ENCODE results near the gene CUL1. TPM values are rescaled to one million over a fixed set of nuclear protein-coding genes. Genes with fewer than 3 reads are reported as not detected.

CUL1 gene
- total and polyA plus RNA-seq, 2 donors (not counting 3 experiments of a cell fraction or from before 2014, with no cell fraction given) = 25.7 to 50.2 TPM

- intact Hi-C loops (cut with micrococcal nuclease) (no loop called here), dilution Hi-C loops (cut with MboI; ENCODE audit: extremely low pct_ligation_motif_present, low sequenced_read_pairs) (no loop called here)
- Histone ChIP-seq H3K27ac (ENCODE audit: insufficient read depth, low read depth, low read length) (no peak overlapping the region), H3K9me3 (replicated peaks; ENCODE audit: control insufficient read depth, insufficient read depth, low read length) (no peaks in the 10 kb centered on the region), H2AFZ (ENCODE audit: low read depth, low read length) (no peak overlapping the region), H3K4me2 (ENCODE audit: insufficient read depth, low read length) (no peak overlapping the region), H3K4me1 (ENCODE audit: control insufficient read depth, extremely low read depth, insufficient read depth, low read length) (no peaks in the 10 kb centered on the region), H3K9me1 (replicated peaks; ENCODE audit: control insufficient read depth, extremely low read depth, insufficient read depth, low read length) (no peaks in the 10 kb centered on the region), H3K79me2 (ENCODE audit: control insufficient read depth, insufficient read depth, low read length) (peaks cover 21% of the 10 kb centered on the region), H3K36me3 (ENCODE audit: control insufficient read depth in 2 of 2, extremely low read depth in 1 of 2, insufficient read depth in 2 of 2, low read length in 2 of 2) (peaks cover 0 to 4% of the 10 kb centered on the region in 2 experiments), H4K20me1 (replicated peaks; ENCODE audit: control insufficient read depth, extremely low read depth, insufficient read depth, low read length) (no peaks in the 10 kb centered on the region), H3K4me3 (replicated peaks in 1 of 3; ENCODE audit: insufficient read depth in 1 of 3, low read depth in 1 of 3, low read length in 3 of 3) (no peak overlapping the region), H3K9ac (replicated peaks; ENCODE audit: extremely low read depth, insufficient read depth, low read length) (no peak overlapping the region), H3K27me3 (ENCODE audit: control insufficient read depth in 2 of 2, insufficient read depth in 2 of 2, low read length in 2 of 2) (no peaks in the 10 kb centered on the region)
- DNase-seq (ENCODE audit: low read depth, low spot score) = no peak
- ChIA-PET POLR2A (no interaction called here), CTCF (interaction anchor here (1.0 kb wide), 1 partner anchor 8 kb away, joined by 3 read pairs; no protein-coding TSS in a partner anchor)
- FAIRE-seq = no peak
- TF ChIP-seq POLR2A (IDR thresholded peaks at IDR 0.05; ENCODE audit: low read depth, low read length) (no peak), MYC (IDR thresholded peaks at IDR 0.05; ENCODE audit: low read depth, low read length) (no peak), GATA2 (IDR thresholded peaks at IDR 0.05; ENCODE audit: insufficient read depth, insufficient read length, low read depth, low read length) (no peak)
- TF ChIP-seq, protein P1, sequence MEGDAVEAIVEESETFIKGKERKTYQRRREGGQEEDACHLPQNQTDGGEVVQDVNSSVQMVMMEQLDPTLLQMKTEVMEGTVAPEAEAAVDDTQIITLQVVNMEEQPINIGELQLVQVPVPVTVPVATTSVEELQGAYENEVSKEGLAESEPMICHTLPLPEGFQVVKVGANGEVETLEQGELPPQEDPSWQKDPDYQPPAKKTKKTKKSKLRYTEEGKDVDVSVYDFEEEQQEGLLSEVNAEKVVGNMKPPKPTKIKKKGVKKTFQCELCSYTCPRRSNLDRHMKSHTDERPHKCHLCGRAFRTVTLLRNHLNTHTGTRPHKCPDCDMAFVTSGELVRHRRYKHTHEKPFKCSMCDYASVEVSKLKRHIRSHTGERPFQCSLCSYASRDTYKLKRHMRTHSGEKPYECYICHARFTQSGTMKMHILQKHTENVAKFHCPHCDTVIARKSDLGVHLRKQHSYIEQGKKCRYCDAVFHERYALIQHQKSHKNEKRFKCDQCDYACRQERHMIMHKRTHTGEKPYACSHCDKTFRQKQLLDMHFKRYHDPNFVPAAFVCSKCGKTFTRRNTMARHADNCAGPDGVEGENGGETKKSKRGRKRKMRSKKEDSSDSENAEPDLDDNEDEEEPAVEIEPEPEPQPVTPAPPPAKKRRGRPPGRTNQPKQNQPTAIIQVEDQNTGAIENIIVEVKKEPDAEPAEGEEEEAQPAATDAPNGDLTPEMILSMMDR (IDR thresholded peaks at IDR 0.05; ENCODE audit: extremely low read depth in 1 of 2, insufficient read depth in 1 of 2, low read depth in 1 of 2, low read length in 2 of 2) = no peak
- no TSS peak for BruUV-seq (replicated peaks)
Observed at GRCh38 chr7:148754912-148755311, 56.2 kb downstream of the CUL1 start.

DNA sequence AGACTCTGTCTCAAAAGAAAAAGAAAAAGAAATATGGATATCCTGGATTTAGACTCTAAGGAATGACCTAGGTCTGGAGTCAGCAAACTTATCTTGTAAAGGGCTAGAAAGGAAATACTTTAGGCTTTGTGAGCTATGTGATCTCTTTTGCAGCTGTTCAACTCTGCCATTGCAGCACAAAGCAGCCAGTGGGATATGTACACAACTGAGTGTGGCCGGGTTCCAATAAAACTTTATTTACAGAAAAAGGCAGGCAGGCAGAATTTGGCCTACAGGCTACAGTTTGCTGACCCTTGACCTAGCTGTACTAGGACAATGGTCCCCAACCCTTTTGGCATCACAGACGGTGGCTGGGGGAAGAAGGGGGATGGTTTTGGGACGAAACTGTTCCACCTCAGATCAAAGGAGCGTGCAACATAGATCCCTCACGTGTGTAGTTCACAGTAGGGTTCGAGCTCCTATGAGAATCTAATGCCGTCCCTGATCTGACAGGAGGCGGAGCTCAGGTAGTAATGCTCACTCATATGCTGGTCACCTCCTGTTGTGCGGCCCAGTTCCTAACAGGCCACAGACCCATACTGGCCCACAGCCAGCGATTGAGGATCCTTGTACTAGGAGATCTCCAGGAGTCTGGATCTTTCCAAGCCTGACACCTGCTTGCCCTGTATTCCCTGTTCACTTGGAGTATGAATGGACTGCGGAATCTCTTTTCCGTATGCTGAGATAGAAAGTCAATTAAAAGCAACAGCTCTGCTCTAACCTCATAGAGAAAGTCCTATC, 63.0 kb downstream of the CUL1 start:
- H3K9me1 ChIP-seq (replicated peaks; ENCODE audit: control insufficient read depth, extremely low read depth, insufficient read depth, low read length) = no peaks in the 10 kb centered on the region
- no peaks in the 10 kb centered on the region for H3K27me3 ChIP-seq (ENCODE audit: control insufficient read depth in 2 of 2, insufficient read depth in 2 of 2, low read length in 2 of 2)
- no peaks in the 10 kb centered on the region for H3K79me2 ChIP-seq (ENCODE audit: control insufficient read depth, insufficient read depth, low read length)
- H2AFZ ChIP-seq (ENCODE audit: low read depth, low read length) = no peak overlapping the region
- H3K9ac ChIP-seq (replicated peaks; ENCODE audit: extremely low read depth, insufficient read depth, low read length) = no peak overlapping the region
- no peaks in the 10 kb centered on the region for H4K20me1 ChIP-seq (replicated peaks; ENCODE audit: control insufficient read depth, extremely low read depth, insufficient read depth, low read length)
- BruUV-seq (replicated peaks) = no TSS peak
- peaks cover 2 to 5% of the 10 kb centered on the region in 2 experiments for H3K36me3 ChIP-seq (ENCODE audit: control insufficient read depth in 2 of 2, extremely low read depth in 1 of 2, insufficient read depth in 2 of 2, low read length in 2 of 2)
- dilution Hi-C loops (cut with MboI; ENCODE audit: extremely low pct_ligation_motif_present, low sequenced_read_pairs) (no loop called here), intact Hi-C loops (cut with micrococcal nuclease) (no loop called here)
- no peaks in the 10 kb centered on the region for H3K4me1 ChIP-seq (ENCODE audit: control insufficient read depth, extremely low read depth, insufficient read depth, low read length)
- no peak for DNase-seq (ENCODE audit: low read depth, low spot score)
- H3K9me3 ChIP-seq (replicated peaks; ENCODE audit: control insufficient read depth, insufficient read depth, low read length) = no peaks in the 10 kb centered on the region
- no peak overlapping the region for H3K4me2 ChIP-seq (ENCODE audit: insufficient read depth, low read length)
- ChIA-PET POLR2A (no interaction called here), CTCF (interaction anchor here (1.0 kb wide), 1 partner anchor 9 kb away, joined by 3 read pairs; no protein-coding TSS in a partner anchor)
- no peak overlapping the region for H3K4me3 ChIP-seq (replicated peaks in 1 of 3; ENCODE audit: insufficient read depth in 1 of 3, low read depth in 1 of 3, low read length in 3 of 3)
- H3K27ac ChIP-seq (ENCODE audit: insufficient read depth, low read depth, low read length) = no peak overlapping the region
- TF ChIP-seq POLR2AphosphoS5 (IDR thresholded peaks at IDR 0.05; ENCODE audit: insufficient read depth, low read depth, low read length) (no peak), FOS (IDR thresholded peaks at IDR 0.05; ENCODE audit: borderline replicate concordance, insufficient read depth, low read length) (no peak), MYC (IDR thresholded peaks at IDR 0.05; ENCODE audit: low read depth, low read length) (no peak), POLR2A (IDR thresholded peaks at IDR 0.05; ENCODE audit: low read depth, low read length) (no peak), EZH2 (IDR thresholded peaks at IDR 0.05; ENCODE audit: borderline replicate concordance, low read depth, low read length, severe bottlenecking) (no peak), GATA2 (IDR thresholded peaks at IDR 0.05; ENCODE audit: insufficient read depth, insufficient read length, low read depth, low read length) (no peak), JUN (IDR thresholded peaks at IDR 0.05; ENCODE audit: borderline replicate concordance, insufficient read depth, insufficient read length, low read depth) (no peak)
- TF ChIP-seq, protein P2, sequence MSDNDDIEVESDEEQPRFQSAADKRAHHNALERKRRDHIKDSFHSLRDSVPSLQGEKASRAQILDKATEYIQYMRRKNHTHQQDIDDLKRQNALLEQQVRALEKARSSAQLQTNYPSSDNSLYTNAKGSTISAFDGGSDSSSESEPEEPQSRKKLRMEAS (IDR thresholded peaks at IDR 0.05; ENCODE audit: insufficient read depth, insufficient read length) = no peak
- TF ChIP-seq, protein P1 (IDR thresholded peaks at IDR 0.05; ENCODE audit: extremely low read depth in 1 of 2, insufficient read depth in 1 of 2, low read depth in 1 of 2, low read length in 2 of 2) = no peak
- no peak for FAIRE-seq
